Panc1 (cell line): ENCODE data around the gene CNOT11. TPM values are rescaled to one million over a fixed set of nuclear protein-coding genes. Genes with fewer than 3 reads are reported as not detected.

ENCODE experiments used
- ATAC-seq: fragments of 200-7000 bp; cut with Tn5 transposase; 2 replicates; pipeline ENCODE4 v1.9.1; 2020; ENCODE audit warnings: mild to moderate bottlenecking, moderate library complexity
- BruUV-seq: library from RNA; stranded (reverse); fragments of 400-500 nt; replicated peaks from 2 replicates; lab custom pipeline; 2021; lab: Mats Ljungman, UMichigan
- CTCF ChIA-PET: fragments of 300-600 bp; sonication (Branson Sonifier 250); formaldehyde crosslinking; loops from one replicate; lab custom pipeline; 2022; ENCODE audit warnings: antibody characterized with exemption; lab: Charles Lee
- POLR2A ChIA-PET: fragments of 300-600 bp; sonication (Branson Sonifier 250); formaldehyde crosslinking; loops from one replicate; lab custom pipeline; 2022; ENCODE audit warnings: antibody characterized with exemption; lab: Charles Lee
- DNase-seq: peaks from one replicate; pipeline ENCODE4 v3.0.0-alpha.2; 2010; ENCODE audit warnings: low read depth, low spot score
- H3K27ac ChIP-seq: 2 replicates; pipeline ENCODE4 v1.5.1; 2011; ENCODE audit warnings: mild to moderate bottlenecking, low read length, inconsistent platforms
- H3K27me3 ChIP-seq: fragments of 200-500 bp; sonication (Bioruptor generic); 2 replicates; pipeline ENCODE4 v1.6.0; 2014; ENCODE audit warnings: low read length, inconsistent platforms; ENCODE audit not compliant: control insufficient read depth, insufficient read depth
- H3K36me3 ChIP-seq: fragments of 200-500 bp; sonication (Bioruptor generic); 2 replicates; pipeline ENCODE4 v1.5.1; 2014; ENCODE audit warnings: inconsistent platforms, mild to moderate bottlenecking, low read length, moderate library complexity; ENCODE audit not compliant: control insufficient read depth, insufficient read depth
- H3K4me1 ChIP-seq: 2 replicates; pipeline ENCODE4 v1.5.1; 2011; ENCODE audit warnings: inconsistent platforms, mild to moderate bottlenecking, low read length, moderate library complexity; ENCODE audit not compliant: control insufficient read depth, insufficient read depth
- H3K4me3 ChIP-seq, 2 experiments: 2 replicates each; pipeline ENCODE4 v1.5.1; 2011 to 2012; ENCODE audit warnings: low read depth in 2 of 2, low read length in 2 of 2, mild to moderate bottlenecking in 2 of 2, inconsistent platforms in 1 of 2, moderate library complexity in 1 of 2
- H3K9me3 ChIP-seq: fragments of 200-500 bp; sonication (Bioruptor generic); 2 replicates; pipeline ENCODE4 v1.5.1; 2014; ENCODE audit warnings: low read depth, mild to moderate bottlenecking, inconsistent platforms, low read length, moderate library complexity; ENCODE audit not compliant: control insufficient read depth, insufficient read depth
- POLR2AphosphoS5 ChIP-seq: IDR thresholded peaks from 2 replicates; pipeline ENCODE4 v1.6.1; 2012; ENCODE audit warnings: mild to moderate bottlenecking, low read depth, low read length, moderate library complexity
- SIN3A ChIP-seq: IDR thresholded peaks from 2 replicates; pipeline ENCODE4 v1.6.1; 2012; ENCODE audit warnings: low read depth, mild to moderate bottlenecking, low read length, moderate library complexity, borderline replicate concordance; ENCODE audit not compliant: insufficient read depth
- TCF7L2 ChIP-seq: IDR thresholded peaks from 2 replicates; pipeline ENCODE4 v1.6.1; 2011; ENCODE audit warnings: mild to moderate bottlenecking, low read depth, low read length, inconsistent platforms
- in situ Hi-C: cut with HindIII; loops from 2 replicates; pipeline ENCODE4 v1.10.0; 2016; ENCODE audit warnings: low sequenced_read_pairs, low pct_unique_long_range_greater_than_20kb
- intact Hi-C: fragments of 100-400 bp; cut with micrococcal nuclease; formaldehyde crosslinking; loops from one replicate; pipeline ENCODE4 v1.10.0; 2022; ENCODE audit not compliant: unreplicated experiment
- total RNA-seq: library from RNA; stranded (reverse); gene quantifications from one replicate; pipeline ENCODE4 v1.2.1, GENCODE V29; 2021; ENCODE audit not compliant: unreplicated experiment
- TF ChIP-seq, protein P1 (sequence below), 2 experiments: IDR thresholded peaks; 2 replicates each; pipeline ENCODE4 v1.6.1; 2011 to 2012; ENCODE audit warnings: low read depth in 2 of 2, control low read depth in 1 of 2, low read length in 1 of 2, mild to moderate bottlenecking in 1 of 2, moderate library complexity in 1 of 2; ENCODE audit not compliant: insufficient read depth in 1 of 2
- TF ChIP-seq, protein P2 (sequence below): fragments of 450-650 bp; IDR thresholded peaks from 2 replicates; pipeline ENCODE4 v1.5.1; 2017; ENCODE audit warnings: mild to moderate bottlenecking

Gene CNOT11
- total RNA-seq, 1 experiment from 2014 or later = 58.3 TPM

- peak; percentile 36 for DNase-seq
- ATAC-seq = peak; percentile 93
- Histone ChIP-seq H3K27ac (peak within 1 kb of the TSS; percentile 95), H3K9me3 (no peaks in the 10 kb centered on the region), H3K4me3 (peak within 1 kb of the TSS; percentile 86 to 88), H3K4me1 (peaks cover 17% of the 10 kb centered on the region), H3K36me3 (no peaks in the 10 kb centered on the region; the same call in 1 of the 2 replicates), H3K27me3 (no peaks in the 10 kb centered on the region)
- CTCF ChIA-PET = interaction anchor here (0.6 kb wide), 1 partner anchor 10 kb away, joined by 5 read pairs; no protein-coding TSS in a partner anchor
- TF ChIP-seq TCF7L2 (no peak), SIN3A (0 out of 2 replicates have a peak, but pooled peaks have one; percentile 45), POLR2AphosphoS5 (peak; percentile 95)
- TF ChIP-seq, protein P1, sequence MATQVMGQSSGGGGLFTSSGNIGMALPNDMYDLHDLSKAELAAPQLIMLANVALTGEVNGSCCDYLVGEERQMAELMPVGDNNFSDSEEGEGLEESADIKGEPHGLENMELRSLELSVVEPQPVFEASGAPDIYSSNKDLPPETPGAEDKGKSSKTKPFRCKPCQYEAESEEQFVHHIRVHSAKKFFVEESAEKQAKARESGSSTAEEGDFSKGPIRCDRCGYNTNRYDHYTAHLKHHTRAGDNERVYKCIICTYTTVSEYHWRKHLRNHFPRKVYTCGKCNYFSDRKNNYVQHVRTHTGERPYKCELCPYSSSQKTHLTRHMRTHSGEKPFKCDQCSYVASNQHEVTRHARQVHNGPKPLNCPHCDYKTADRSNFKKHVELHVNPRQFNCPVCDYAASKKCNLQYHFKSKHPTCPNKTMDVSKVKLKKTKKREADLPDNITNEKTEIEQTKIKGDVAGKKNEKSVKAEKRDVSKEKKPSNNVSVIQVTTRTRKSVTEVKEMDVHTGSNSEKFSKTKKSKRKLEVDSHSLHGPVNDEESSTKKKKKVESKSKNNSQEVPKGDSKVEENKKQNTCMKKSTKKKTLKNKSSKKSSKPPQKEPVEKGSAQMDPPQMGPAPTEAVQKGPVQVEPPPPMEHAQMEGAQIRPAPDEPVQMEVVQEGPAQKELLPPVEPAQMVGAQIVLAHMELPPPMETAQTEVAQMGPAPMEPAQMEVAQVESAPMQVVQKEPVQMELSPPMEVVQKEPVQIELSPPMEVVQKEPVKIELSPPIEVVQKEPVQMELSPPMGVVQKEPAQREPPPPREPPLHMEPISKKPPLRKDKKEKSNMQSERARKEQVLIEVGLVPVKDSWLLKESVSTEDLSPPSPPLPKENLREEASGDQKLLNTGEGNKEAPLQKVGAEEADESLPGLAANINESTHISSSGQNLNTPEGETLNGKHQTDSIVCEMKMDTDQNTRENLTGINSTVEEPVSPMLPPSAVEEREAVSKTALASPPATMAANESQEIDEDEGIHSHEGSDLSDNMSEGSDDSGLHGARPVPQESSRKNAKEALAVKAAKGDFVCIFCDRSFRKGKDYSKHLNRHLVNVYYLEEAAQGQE (IDR thresholded peaks at IDR 0.05; ENCODE audit: insufficient read depth in 1 of 2, low read depth in 2 of 2, low read length in 1 of 2) = 0 out of 4 replicates have a peak, but pooled peaks of 1 of the 2 experiments have one; percentile 49
- TF ChIP-seq, protein P2, sequence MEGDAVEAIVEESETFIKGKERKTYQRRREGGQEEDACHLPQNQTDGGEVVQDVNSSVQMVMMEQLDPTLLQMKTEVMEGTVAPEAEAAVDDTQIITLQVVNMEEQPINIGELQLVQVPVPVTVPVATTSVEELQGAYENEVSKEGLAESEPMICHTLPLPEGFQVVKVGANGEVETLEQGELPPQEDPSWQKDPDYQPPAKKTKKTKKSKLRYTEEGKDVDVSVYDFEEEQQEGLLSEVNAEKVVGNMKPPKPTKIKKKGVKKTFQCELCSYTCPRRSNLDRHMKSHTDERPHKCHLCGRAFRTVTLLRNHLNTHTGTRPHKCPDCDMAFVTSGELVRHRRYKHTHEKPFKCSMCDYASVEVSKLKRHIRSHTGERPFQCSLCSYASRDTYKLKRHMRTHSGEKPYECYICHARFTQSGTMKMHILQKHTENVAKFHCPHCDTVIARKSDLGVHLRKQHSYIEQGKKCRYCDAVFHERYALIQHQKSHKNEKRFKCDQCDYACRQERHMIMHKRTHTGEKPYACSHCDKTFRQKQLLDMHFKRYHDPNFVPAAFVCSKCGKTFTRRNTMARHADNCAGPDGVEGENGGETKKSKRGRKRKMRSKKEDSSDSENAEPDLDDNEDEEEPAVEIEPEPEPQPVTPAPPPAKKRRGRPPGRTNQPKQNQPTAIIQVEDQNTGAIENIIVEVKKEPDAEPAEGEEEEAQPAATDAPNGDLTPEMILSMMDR = no peak
- BruUV-seq = no TSS peak
- POLR2A ChIA-PET = interaction anchor here (0.6 to 0.7 kb wide), 2 partner anchors 18 to 154 kb away, joined by 4 read pairs; no protein-coding TSS in a partner anchor
- intact Hi-C loops (no loop called here), in situ Hi-C loops (no loop called here)
Observed at GRCh38 chr2:101308432-101309210, 55.9 kb downstream of the CNOT11 start, which contains the start of gene RNF149. Gene RNF149 (minus strand): TSS chr2:101308701. CDS start chr2:101308588, 113 bp downstream.

DNA sequence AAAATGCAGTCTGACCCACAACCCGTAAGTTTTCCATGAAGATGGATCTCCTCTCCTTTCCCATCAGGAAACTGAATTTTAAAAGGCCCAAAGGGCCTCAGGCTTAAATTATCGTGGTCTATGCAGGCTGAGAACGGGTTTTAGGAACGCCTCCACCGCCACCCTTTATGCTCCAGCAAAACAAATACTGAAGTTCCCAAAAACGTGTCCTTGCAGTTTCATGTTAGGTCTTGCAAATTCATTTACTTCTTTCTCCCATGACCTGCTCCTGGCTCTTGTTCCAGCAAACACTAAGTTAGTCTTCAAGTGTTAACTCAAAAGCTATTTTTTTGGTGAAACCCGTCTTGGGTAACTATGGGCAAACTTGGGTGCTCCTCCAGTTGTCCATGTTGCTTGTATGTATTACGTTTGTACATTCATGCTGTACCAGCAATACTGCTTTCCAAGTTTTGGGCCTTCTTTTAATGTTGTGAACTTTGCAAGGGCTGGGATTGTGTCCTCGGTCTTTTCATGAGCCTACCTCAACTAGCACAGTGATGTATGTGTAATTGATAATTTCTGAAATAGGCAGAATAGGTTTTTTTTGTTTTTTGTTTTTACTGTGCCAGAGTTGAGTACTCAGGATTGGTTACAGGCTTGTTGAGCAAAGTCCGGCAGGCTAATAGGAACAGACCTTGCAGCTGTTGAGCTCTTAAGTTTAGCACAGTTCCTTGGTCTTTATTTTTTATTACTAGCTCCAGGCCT is 57.6 kb downstream of the CNOT11 start:
- no peaks in the 10 kb centered on the region; the same call in 1 of the 2 replicates for H3K36me3 ChIP-seq
- ATAC-seq (no peak), DNase-seq (no peak)
- H3K4me3 ChIP-seq = no peak overlapping the region
- TF ChIP-seq SIN3A (no peak), POLR2AphosphoS5 (no peak), TCF7L2 (no peak)
- TF ChIP-seq, protein P1 (IDR thresholded peaks at IDR 0.05; ENCODE audit: insufficient read depth in 1 of 2, low read depth in 2 of 2, low read length in 1 of 2) = no peak
- TF ChIP-seq, protein P2 = no peak
- H3K9me3 ChIP-seq = no peaks in the 10 kb centered on the region
- BruUV-seq = no TSS peak
- in situ Hi-C loops = no loop called here
- no peaks in the 10 kb centered on the region for H3K27me3 ChIP-seq
- H3K27ac ChIP-seq = no peak overlapping the region
- intact Hi-C loops = no loop called here
- ChIA-PET CTCF (no interaction called here), POLR2A (no interaction called here)
- peaks cover 14% of the 10 kb centered on the region for H3K4me1 ChIP-seq
